ENCODE measurements around the gene PTCD3. TPM values are rescaled to one million over a fixed set of nuclear protein-coding genes. Genes with fewer than 3 reads are reported as not detected.

Gene PTCD3
- polyA plus RNA-seq, 3 donors from 2014 or later, result 15.9 to 28.8 (median 24.0) TPM

GRCh38 chr2:86072271-86072858 is 33.7 kb upstream of the PTCD3 start:
- Mint-ChIP-seq H3K4me1 (peaks cover 37 to 45% of the 10 kb centered on the region in 2 donors), H3K4me3 (peak overlapping the region; percentile 2 to 54 (median 44))

GRCh38 chr2:86073225-86073624 is 32.8 kb upstream of the PTCD3 start:
- no peak for DNase-seq
- H3K4me3 Mint-ChIP-seq, result peak overlapping the region in 2 of 5 donors; percentile 2 to 8
- no peaks in the 10 kb centered on the region for H3K9me3 Mint-ChIP-seq
- H3K27me3 Mint-ChIP-seq (ENCODE audit: low read depth in 3 of 3), result peaks cover 0 to 1% (median 0%) of the 10 kb centered on the region in 3 donors
- peaks cover 34 to 42% of the 10 kb centered on the region in 2 donors for H3K4me1 Mint-ChIP-seq
- H3K36me3 Mint-ChIP-seq, result peaks cover 21 to 50% (median 49%) of the 10 kb centered on the region in 3 donors
- peak overlapping the region; percentile 62 to 95 (median 80) for H3K27ac Mint-ChIP-seq

More at GRCh38 chr2:86072271-86072858, 33.7 kb upstream of the PTCD3 start:
- Mint-ChIP-seq H3K27ac (peak overlapping the region; percentile 81 to 95 (median 92)), H3K9me3 (no peaks in the 10 kb centered on the region), H3K27me3 (ENCODE audit: low read depth in 3 of 3) (peaks cover 0 to 1% (median 0%) of the 10 kb centered on the region in 3 donors), H3K36me3 (peaks cover 18 to 54% (median 45%) of the 10 kb centered on the region in 3 donors)
- peak in 2 of 3 donors; percentile 21 to 23 for DNase-seq

- peaks cover under 1 to 2% (median 1%) of the 10 kb centered on the region in 3 donors for H3K27me3 Mint-ChIP-seq (ENCODE audit: low read depth in 3 of 3)
- H3K36me3 Mint-ChIP-seq, result peaks cover 21 to 54% (median 46%) of the 10 kb centered on the region in 3 donors
- H3K9me3 Mint-ChIP-seq, result no peaks in the 10 kb centered on the region
- DNase-seq, result no peak
- no peak overlapping the region for H3K27ac Mint-ChIP-seq
- H3K4me1 Mint-ChIP-seq, result peaks cover 37 to 43% of the 10 kb centered on the region in 2 donors
- no peak overlapping the region for H3K4me3 Mint-ChIP-seq
Measured at GRCh38 chr2:86074256-86074655, 31.8 kb upstream of the PTCD3 start.

- no peak for DNase-seq
- H3K4me3 Mint-ChIP-seq, result no peak overlapping the region
- no peak overlapping the region for H3K27ac Mint-ChIP-seq
- H3K4me1 Mint-ChIP-seq, result peaks cover 39 to 47% of the 10 kb centered on the region in 2 donors
- no peaks in the 10 kb centered on the region for H3K9me3 Mint-ChIP-seq
- H3K36me3 Mint-ChIP-seq, result peaks cover 21 to 50% (median 42%) of the 10 kb centered on the region in 3 donors
- H3K27me3 Mint-ChIP-seq (ENCODE audit: low read depth in 3 of 3), result peaks cover 2 to 3% (median 2%) of the 10 kb centered on the region in 3 donors
Measured at GRCh38 chr2:86074811-86075210, 31.2 kb upstream of the PTCD3 start.

GRCh38 chr2:86075886-86076285 is 30.1 kb upstream of the PTCD3 start:
- no peak for DNase-seq
- Mint-ChIP-seq H3K27me3 (ENCODE audit: low read depth in 3 of 3) (peaks cover 2 to 12% (median 7%) of the 10 kb centered on the region in 3 donors), H3K4me1 (peaks cover 50 to 57% of the 10 kb centered on the region in 2 donors), H3K9me3 (no peaks in the 10 kb centered on the region), H3K27ac (no peak overlapping the region), H3K4me3 (no peak overlapping the region), H3K36me3 (peaks cover 16 to 41% (median 33%) of the 10 kb centered on the region in 3 donors)

GRCh38 chr2:86078774-86079545 is 27.1 kb upstream of the PTCD3 start:
- H3K36me3 Mint-ChIP-seq, result peaks cover 6 to 30% (median 11%) of the 10 kb centered on the region in 3 donors
- no peaks in the 10 kb centered on the region for H3K9me3 Mint-ChIP-seq
- DNase-seq, result peak; percentile 43 to 61 (median 49)
- H3K27ac Mint-ChIP-seq, result peak overlapping the region; percentile 97 to 100 (median 99)
- peak overlapping the region; percentile 7 to 89 (median 62) for H3K4me3 Mint-ChIP-seq
- H3K4me1 Mint-ChIP-seq, result peaks cover 33 to 34% of the 10 kb centered on the region in 2 donors
- H3K27me3 Mint-ChIP-seq (ENCODE audit: low read depth in 3 of 3), result peaks cover 2 to 12% (median 7%) of the 10 kb centered on the region in 3 donors

GRCh38 chr2:86079981-86080911 is 25.8 kb upstream of the PTCD3 start:
- Mint-ChIP-seq H3K27me3 (ENCODE audit: low read depth in 3 of 3) (peaks cover 2 to 12% (median 7%) of the 10 kb centered on the region in 3 donors), H3K4me3 (peak overlapping the region; percentile 76 to 89 (median 81)), H3K4me1 (peaks cover 33 to 34% of the 10 kb centered on the region in 2 donors), H3K27ac (peak overlapping the region; percentile 97 to 100 (median 99)), H3K36me3 (peaks cover 6 to 23% (median 8%) of the 10 kb centered on the region in 3 donors), H3K9me3 (no peaks in the 10 kb centered on the region)
- DNase-seq, result peak; percentile 82 to 86 (median 85)

GRCh38 chr2:86081724-86082123 is 24.3 kb upstream of the PTCD3 start:
- no peak for DNase-seq
- Mint-ChIP-seq H3K4me1 (peaks cover 33 to 34% of the 10 kb centered on the region in 2 donors), H3K9me3 (no peaks in the 10 kb centered on the region), H3K27ac (peak overlapping the region; percentile 97 to 100 (median 99)), H3K36me3 (peaks cover 0 to 14% (median 3%) of the 10 kb centered on the region in 3 donors), H3K27me3 (ENCODE audit: low read depth in 3 of 3) (peaks cover 2 to 12% (median 7%) of the 10 kb centered on the region in 3 donors), H3K4me3 (no peak overlapping the region)

- H3K27ac Mint-ChIP-seq, result peak overlapping the region; percentile 97 to 100 (median 99)
- no peak overlapping the region for H3K4me3 Mint-ChIP-seq
- H3K27me3 Mint-ChIP-seq (ENCODE audit: low read depth in 3 of 3), result peaks cover 2 to 12% (median 7%) of the 10 kb centered on the region in 3 donors
- no peak for DNase-seq
- peaks cover 33 to 34% of the 10 kb centered on the region in 2 donors for H3K4me1 Mint-ChIP-seq
- H3K36me3 Mint-ChIP-seq, result peaks cover 0 to 17% (median 3%) of the 10 kb centered on the region in 3 donors
- H3K9me3 Mint-ChIP-seq, result no peaks in the 10 kb centered on the region
Measured at GRCh38 chr2:86082756-86083155, 23.3 kb upstream of the PTCD3 start.

- H3K27me3 Mint-ChIP-seq (ENCODE audit: low read depth in 3 of 3), result no peaks in the 10 kb centered on the region
- DNase-seq, result no peak
Measured at GRCh38 chr2:86087936-86088850, 17.8 kb upstream of the PTCD3 start.

GRCh38 chr2:86094229-86094628 is 11.8 kb upstream of the PTCD3 start:
- H3K9me3 Mint-ChIP-seq, result no peaks in the 10 kb centered on the region
- H3K4me1 Mint-ChIP-seq, result no peaks in the 10 kb centered on the region
- DNase-seq, result no peak
- H3K4me3 Mint-ChIP-seq, result no peak overlapping the region
- H3K27ac Mint-ChIP-seq, result no peak overlapping the region
- no peaks in the 10 kb centered on the region for H3K27me3 Mint-ChIP-seq (ENCODE audit: low read depth in 3 of 3)
- H3K36me3 Mint-ChIP-seq, result peaks cover 19 to 39% (median 23%) of the 10 kb centered on the region in 3 donors

More at GRCh38 chr2:86087936-86088850, 17.8 kb upstream of the PTCD3 start:
- Mint-ChIP-seq H3K4me3 (no peak overlapping the region), H3K4me1 (no peaks in the 10 kb centered on the region), H3K9me3 (no peaks in the 10 kb centered on the region), H3K27ac (no peak overlapping the region), H3K36me3 (peaks cover 4 to 26% (median 14%) of the 10 kb centered on the region in 3 donors)

- no peak overlapping the region for H3K4me3 Mint-ChIP-seq
- DNase-seq, result no peak
- peaks cover 16 to 37% (median 20%) of the 10 kb centered on the region in 3 donors for H3K36me3 Mint-ChIP-seq
- H3K9me3 Mint-ChIP-seq, result no peaks in the 10 kb centered on the region
- H3K27me3 Mint-ChIP-seq (ENCODE audit: low read depth in 3 of 3), result no peaks in the 10 kb centered on the region
- H3K27ac Mint-ChIP-seq, result no peak overlapping the region
- peaks cover 0 to 1% of the 10 kb centered on the region in 2 donors for H3K4me1 Mint-ChIP-seq
Measured at GRCh38 chr2:86097114-86097896, 8.7 kb upstream of the PTCD3 start.
